Dermis blood vessel endothelial cell (primary cell): ENCODE results near the gene CDNF. TPM values are rescaled to one million over a fixed set of nuclear protein-coding genes. Genes with fewer than 3 reads are reported as not detected.
"Not testable (repeated sequence)": the region's sequence is repeated elsewhere in the genome, so short reads cannot be mapped to it uniquely, and the experiment has no call there.

Experiments used
- DNase-seq: peaks from one replicate; pipeline ENCODE4 v3.0.0; 2010
- total RNA-seq: library from RNA; depleted of rRNA; stranded (reverse); fragments of >200 nt; gene quantifications from 2 replicates; pipeline ENCODE4 v1.2.3, GENCODE V29; 2014

CDNF gene
- total RNA-seq, 1 donor from 2014 or later, result 1.9 TPM

GRCh38 chr10:14838582-14839304 lies 906 bp upstream of the CDNF start:
- peak; percentile 41 for DNase-seq

GRCh38 chr10:14837003-14837756 lies 657 bp downstream of the CDNF start:
- DNase-seq, result no peak

- DNase-seq, result no peak
Observed at GRCh38 chr10:14836208-14836607, 1.6 kb downstream of the CDNF start.

GRCh38 chr10:14833106-14833505 lies 4.7 kb downstream of the CDNF start:
- no peak for DNase-seq

- no peak for DNase-seq
Observed at GRCh38 chr10:14826076-14826829, 11.6 kb downstream of the CDNF start.

- DNase-seq, result no peak
Observed at GRCh38 chr10:14823966-14824365, 13.9 kb downstream of the CDNF start.

- DNase-seq, result peak; percentile 74
Observed at GRCh38 chr10:14822879-14823755, 14.7 kb downstream of the CDNF start.

GRCh38 chr10:14821635-14822375 lies 16.0 kb downstream of the CDNF start:
- no peak for DNase-seq

- DNase-seq, result no peak
Observed at GRCh38 chr10:14820775-14821154, 17.1 kb downstream of the CDNF start.

GRCh38 chr10:14820010-14820774 lies 17.6 kb downstream of the CDNF start:
- peak; percentile 65 for DNase-seq

- not testable (repeated sequence) for DNase-seq
Observed at GRCh38 chr10:14816717-14817116, 21.1 kb downstream of the CDNF start.

- DNase-seq, result no peak
Observed at GRCh38 chr10:14815681-14816080, 22.2 kb downstream of the CDNF start.

- DNase-seq, result no peak
Observed at GRCh38 chr10:14812271-14812670, 25.6 kb downstream of the CDNF start.

- no peak for DNase-seq
Observed at GRCh38 chr10:14810969-14811953, 26.6 kb downstream of the CDNF start.

- DNase-seq, result no peak
Observed at GRCh38 chr10:14806318-14806717, 31.5 kb downstream of the CDNF start.

- DNase-seq, result no peak
Observed at GRCh38 chr10:14803827-14804226, 34.0 kb downstream of the CDNF start.

GRCh38 chr10:14801723-14802122 lies 36.1 kb downstream of the CDNF start:
- DNase-seq, result peak; percentile 91

GRCh38 chr10:14800397-14800796 lies 37.4 kb downstream of the CDNF start:
- DNase-seq, result no peak

- DNase-seq, result peak; percentile 92
Observed at GRCh38 chr10:14798636-14799035, 39.2 kb downstream of the CDNF start.

GRCh38 chr10:14787938-14788337 lies 49.9 kb downstream of the CDNF start:
- no peak for DNase-seq
